Tibial nerve (tissue), 4 donors: ENCODE data around the gene MPC2. TPM values are rescaled to one million over a fixed set of nuclear protein-coding genes. Genes with fewer than 3 reads are reported as not detected.

Source experiments
- DNase-seq, 2 donors: peaks; one replicate each; pipeline ENCODE4 v3.0.0-alpha.2; 2019; ENCODE audit warnings: low spot score in 2 of 2
- H3K27ac ChIP-seq, 4 donors: fragments of 200-600 bp; sonication (generic) in 3 of 4; one replicate each; pipeline ENCODE4 v1.5.1; 2017 to 2019; ENCODE audit warnings: mild to moderate bottlenecking in 1 of 4
- H3K27me3 ChIP-seq, 2 donors: fragments of 200-600 bp; sonication (generic) in 1 of 2; one replicate each; pipeline versions ENCODE4 v1.5.1 to v1.6.0; 2017 to 2019
- H3K36me3 ChIP-seq, 3 donors: fragments of 200-600 bp; sonication (generic); one replicate each; pipeline ENCODE4 v1.5.1; 2018 to 2019
- H3K4me1 ChIP-seq, 4 donors: fragments of 200-600 bp; sonication (generic) in 3 of 4; one replicate each; pipeline ENCODE4 v1.5.1; 2017 to 2019
- H3K4me3 ChIP-seq, 4 donors: fragments of 200-600 bp; sonication (generic) in 3 of 4; one replicate each; pipeline ENCODE4 v1.5.1; 2017 to 2019; ENCODE audit warnings: mild to moderate bottlenecking in 1 of 4, moderate library complexity in 1 of 4
- H3K9me3 ChIP-seq, 4 donors: fragments of 200-600 bp; sonication (generic) in 3 of 4; one replicate each; pipeline ENCODE4 v1.5.1; 2017 to 2019
- CTCF ChIP-seq, 5 experiments: fragments of 200-600 bp in 3 of 5; fragments of 450-650 bp in 2 of 5; sonication (generic) in 3 of 5; IDR thresholded peaks; one replicate each; pipeline ENCODE4 v1.5.1; 2016 to 2019; ENCODE audit warnings: antibody characterized with exemption in 5 of 5, mild to moderate bottlenecking in 3 of 5, moderate library complexity in 2 of 5
- EP300 ChIP-seq, 2 donors: sonication (generic); formaldehyde crosslinking; IDR thresholded peaks; one replicate each; pipeline ENCODE4 v1.6.1; 2017; ENCODE audit warnings: antibody characterized with exemption in 2 of 2, mild to moderate bottlenecking in 1 of 2
- POLR2A ChIP-seq, 2 donors: fragments of 450-650 bp; IDR thresholded peaks; one replicate each; pipeline ENCODE4 v1.6.1; 2017; ENCODE audit warnings: antibody characterized with exemption in 2 of 2, mild to moderate bottlenecking in 2 of 2, moderate library complexity in 2 of 2
- WGBS, 2 donors: methylation state at CpG; one replicate each; pipeline ENCODE4 v1.1.5; 2018; 5-methylcytosine and 5-hydroxymethylcytosine counted together
- total RNA-seq, 4 donors: library from RNA; depleted of rRNA; stranded (reverse); fragments of >200 nt; gene quantifications; one replicate each; pipeline ENCODE4 v1.1.0, GENCODE V29; 2016

MPC2 gene
- total RNA-seq, 4 donors from 2014 or later = 16.1 to 22.4 (median 19.1) TPM

GRCh38 chr1:167882376-167882775 is 54.5 kb downstream of the MPC2 start:
- DNase-seq = no peak
- WGBS, 2 donors = 94 to 95% methylated on average over 8 of the region's 8 CpGs
- Histone ChIP-seq H3K4me1 (no peaks in the 10 kb centered on the region), H3K36me3 (no peaks in the 10 kb centered on the region), H3K4me3 (no peak overlapping the region), H3K27me3 (no peaks in the 10 kb centered on the region), H3K27ac (no peak overlapping the region), H3K9me3 (no peaks in the 10 kb centered on the region)
- TF ChIP-seq CTCF (IDR thresholded peaks at IDR 0.05) = no peak
- TF ChIP-seq POLR2A (IDR thresholded peaks at IDR 0.05) = no peak
- TF ChIP-seq EP300 (IDR thresholded peaks at IDR 0.05) = no peak

- Histone ChIP-seq H3K36me3 (no peaks in the 10 kb centered on the region), H3K9me3 (no peaks in the 10 kb centered on the region), H3K27ac (no peak overlapping the region), H3K4me1 (no peaks in the 10 kb centered on the region), H3K27me3 (no peaks in the 10 kb centered on the region), H3K4me3 (no peak overlapping the region)
- WGBS, 2 donors = 79 to 85% methylated on average over 3 of the region's 3 CpGs
- no peak for DNase-seq
- TF ChIP-seq POLR2A (IDR thresholded peaks at IDR 0.05) = no peak
Observed at GRCh38 chr1:167881786-167882185, 55.1 kb downstream of the MPC2 start.

DNA sequence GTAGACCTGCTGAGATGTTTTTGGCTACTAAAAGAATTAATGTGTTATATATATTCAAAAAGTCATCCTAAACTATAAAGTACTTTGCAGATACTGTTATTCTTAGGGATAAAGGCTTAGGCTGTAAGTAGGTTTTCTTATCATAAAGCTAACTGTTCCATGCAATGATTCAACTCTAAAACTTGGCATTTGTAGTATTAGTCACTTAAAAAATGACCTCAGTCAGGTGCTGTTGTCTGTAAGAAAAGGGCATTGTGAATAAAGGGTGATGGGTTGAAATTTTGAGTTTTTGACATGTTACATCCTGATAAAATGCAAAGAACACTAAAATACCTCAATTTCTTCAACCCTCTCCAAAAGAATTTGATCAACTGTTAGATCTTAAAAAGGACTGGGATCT is 55.8 kb downstream of the MPC2 start:
- Histone ChIP-seq H3K9me3 (no peaks in the 10 kb centered on the region), H3K4me1 (no peaks in the 10 kb centered on the region), H3K36me3 (no peaks in the 10 kb centered on the region), H3K27ac (no peak overlapping the region), H3K27me3 (no peaks in the 10 kb centered on the region), H3K4me3 (no peak overlapping the region)
- no peak for TF ChIP-seq EP300 (IDR thresholded peaks at IDR 0.05)
- no peak for TF ChIP-seq CTCF (IDR thresholded peaks at IDR 0.05)
- TF ChIP-seq POLR2A (IDR thresholded peaks at IDR 0.05) = no peak
- DNase-seq = no peak

DNA sequence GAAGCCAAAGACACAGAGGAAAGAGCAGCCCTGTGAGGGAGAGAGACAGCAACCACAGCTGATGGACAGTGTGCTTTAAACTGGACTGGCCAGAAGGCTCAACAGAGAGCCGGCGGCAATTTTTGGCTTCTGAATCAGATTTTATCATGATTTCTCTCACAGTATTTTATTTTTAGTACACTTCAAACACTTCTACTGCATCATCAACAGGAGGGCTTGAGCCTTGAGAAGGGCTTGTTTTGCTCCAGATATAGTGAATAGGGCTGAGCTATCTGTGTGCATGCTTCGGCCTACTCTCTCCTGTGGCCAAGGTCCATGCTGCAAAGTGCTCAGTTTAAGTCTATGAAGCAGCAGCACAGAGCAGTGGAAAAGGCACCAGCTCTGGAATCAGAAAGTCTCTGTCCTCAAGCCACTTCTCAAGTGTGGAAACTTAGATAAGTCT is 56.3 kb downstream of the MPC2 start:
- H3K27me3 ChIP-seq = no peaks in the 10 kb centered on the region
- DNase-seq = no peak
- H3K4me3 ChIP-seq = no peak overlapping the region
- H3K27ac ChIP-seq = no peak overlapping the region
- no peaks in the 10 kb centered on the region for H3K4me1 ChIP-seq
- H3K36me3 ChIP-seq = no peaks in the 10 kb centered on the region
- no peaks in the 10 kb centered on the region for H3K9me3 ChIP-seq
- no peak for TF ChIP-seq POLR2A (IDR thresholded peaks at IDR 0.05)
- no peak for TF ChIP-seq CTCF (IDR thresholded peaks at IDR 0.05)
- no peak for TF ChIP-seq EP300 (IDR thresholded peaks at IDR 0.05)
- WGBS, 2 donors = 89 to 97% methylated on average over 3 of the region's 3 CpGs

DNA sequence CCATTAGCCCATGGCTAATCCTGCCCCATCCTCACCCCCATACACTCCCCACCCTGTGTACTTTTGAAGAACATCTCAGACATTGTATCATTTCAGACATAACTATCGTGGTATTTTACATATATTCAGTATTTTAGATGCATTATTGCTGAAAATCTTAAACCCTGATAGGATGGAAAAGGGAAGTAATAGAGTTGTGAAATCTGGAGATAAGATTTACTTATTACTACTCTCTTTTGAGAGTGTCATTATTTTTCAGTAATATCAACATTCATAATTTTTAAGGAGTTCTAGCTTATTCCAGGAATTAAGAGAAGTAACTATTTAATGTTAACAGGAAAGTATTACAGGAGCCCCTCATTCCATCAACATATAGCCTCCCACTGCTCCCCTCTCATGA is 57.4 kb downstream of the MPC2 start:
- Histone ChIP-seq H3K9me3 (no peaks in the 10 kb centered on the region), H3K27me3 (no peaks in the 10 kb centered on the region), H3K27ac (no peak overlapping the region), H3K4me1 (no peaks in the 10 kb centered on the region), H3K36me3 (no peaks in the 10 kb centered on the region), H3K4me3 (no peak overlapping the region)
- DNase-seq = no peak
- 71 to 91% methylated on average over 1 of the region's 1 CpG for whole genome bisulfite sequencing, 2 donors
- TF ChIP-seq CTCF (IDR thresholded peaks at IDR 0.05) (no peak), EP300 (IDR thresholded peaks at IDR 0.05) (no peak), POLR2A (IDR thresholded peaks at IDR 0.05) (no peak)
